ENCODE data around the gene SLC5A11.

DNA sequence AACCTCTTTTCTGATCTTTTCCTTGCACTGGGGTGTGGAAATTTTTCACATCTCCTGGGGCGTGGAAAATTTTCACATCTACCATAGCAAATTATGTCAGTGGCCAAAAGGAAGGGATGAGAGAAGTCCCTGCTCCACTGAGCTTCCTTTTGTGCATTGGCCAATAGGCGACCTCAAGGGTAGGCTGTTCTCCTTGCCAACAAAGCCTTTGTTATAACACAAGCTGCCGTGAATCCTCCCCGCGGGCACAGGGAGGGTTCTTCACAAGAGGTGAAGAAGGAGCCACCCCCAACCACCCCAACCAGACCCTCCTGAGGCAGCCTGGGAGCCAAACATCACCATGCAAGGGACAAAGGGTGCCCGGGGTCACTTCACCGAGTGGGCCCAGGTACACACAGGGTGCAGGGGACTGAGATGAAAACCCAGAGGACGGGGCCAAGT, 6.5 kb downstream of the SLC5A11 start:
- TF ChIP-seq JUNB (IDR thresholded peaks at IDR 0.05): no peak
- TF ChIP-seq CTCF (IDR thresholded peaks at IDR 0.05): no peak
- no peak for TF ChIP-seq EHMT2 (IDR thresholded peaks at IDR 0.05; ENCODE audit: low read depth)
- TF ChIP-seq SMC3 (IDR thresholded peaks at IDR 0.05): 0 out of 3 replicates have a peak, but pooled peaks have one; percentile 7
- TF ChIP-seq NPAS2 (CRISPR knock-in tag; IDR thresholded peaks at IDR 0.05; ENCODE audit: borderline replicate concordance): no peak
- no peak for TF ChIP-seq CBX2 (IDR thresholded peaks at IDR 0.05; ENCODE audit: borderline replicate concordance, low read depth)
- no peak for TF ChIP-seq POLR2A (IDR thresholded peaks at IDR 0.05; ENCODE audit: low read length)

Measured in A549 (cell line).